Germinal center (tissue), 1 donor: Measurements from ENCODE around the gene NFATC2.
"Not testable (repeated sequence)": the region's sequence is repeated elsewhere in the genome, so short reads cannot be mapped to it uniquely, and the experiment has no call there.

Experiments used
- DNase-seq: peaks from one replicate; pipeline ENCODE4 v3.0.0; 2012; ENCODE audit warnings: mixed read lengths, low spot score

NFATC2 gene

GRCh38 chr20:51354191-51354768 is 188.2 kb downstream of the NFATC2 start:
- DNase-seq = no peak

GRCh38 chr20:51353491-51353890 is 189.0 kb downstream of the NFATC2 start:
- no peak for DNase-seq

DNA sequence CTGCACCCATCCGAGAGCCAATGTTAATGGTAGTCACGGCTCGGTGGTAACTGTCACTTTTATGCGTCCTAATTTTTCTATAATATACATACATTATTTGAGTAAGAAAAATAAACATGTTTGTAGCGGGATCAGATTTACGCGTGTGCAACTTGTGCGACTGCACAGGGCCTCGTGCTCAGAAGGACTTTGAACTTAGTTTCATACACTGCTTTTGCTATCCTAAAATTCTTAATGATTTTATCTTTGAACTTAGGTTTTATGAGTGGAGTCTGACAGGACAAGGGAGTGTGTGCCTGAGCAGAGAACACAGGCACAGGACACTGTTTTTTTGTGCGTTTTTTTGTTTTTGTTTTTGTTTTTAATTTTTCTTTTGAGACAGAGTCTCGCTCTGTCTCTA is 189.7 kb downstream of the NFATC2 start:
- no peak for DNase-seq

DNA sequence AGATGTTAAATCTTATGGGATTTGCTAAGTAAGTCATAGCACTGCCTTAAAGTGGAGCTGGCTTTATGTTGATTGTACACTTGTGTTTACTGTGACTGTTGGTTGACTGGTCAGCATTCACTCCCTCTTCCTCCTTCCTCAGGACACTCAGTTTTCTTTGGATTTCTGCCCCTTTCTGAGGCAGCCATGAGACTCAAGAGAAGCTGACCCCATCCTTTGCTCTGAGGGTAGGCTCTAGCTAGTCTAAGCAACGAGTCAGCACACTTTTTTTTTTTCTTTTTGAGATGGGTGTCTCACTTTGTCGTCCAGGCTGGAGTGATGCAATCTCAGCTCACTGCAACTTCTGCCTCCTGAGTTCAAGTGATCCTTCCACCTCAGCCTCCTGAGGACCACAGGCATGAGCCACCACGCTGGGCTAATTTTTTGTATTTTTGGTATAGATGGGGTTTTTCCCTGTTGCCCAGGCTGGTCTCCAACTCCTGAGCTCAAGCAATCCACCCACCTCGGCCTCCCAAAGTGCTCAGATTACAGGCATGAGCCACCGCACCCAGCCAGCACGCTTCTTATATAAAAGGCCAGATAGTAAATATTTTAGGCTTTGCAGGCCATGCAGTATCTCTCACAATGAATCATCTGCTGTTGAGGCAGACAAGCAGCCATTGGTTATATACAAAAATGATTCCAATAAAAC is 191.4 kb downstream of the NFATC2 start:
- DNase-seq = no peak

DNA sequence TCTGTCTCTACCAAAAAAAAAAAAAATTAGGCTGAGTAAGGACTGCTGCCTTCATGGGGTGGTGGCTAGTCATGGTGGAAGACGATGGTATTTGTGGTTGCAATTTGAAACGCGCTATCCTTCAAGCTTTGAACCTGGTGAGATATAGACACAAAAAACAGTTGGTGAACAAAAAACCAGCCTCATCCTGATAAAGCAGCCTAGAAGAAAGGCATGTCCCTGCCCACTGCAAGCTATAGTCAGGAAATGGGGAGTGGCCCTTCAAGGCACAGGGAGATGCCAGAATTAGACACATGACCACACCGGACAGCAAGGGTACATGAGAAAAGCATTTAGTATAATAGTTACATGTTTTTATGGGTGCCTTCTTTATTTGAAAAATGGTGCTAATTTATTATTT is 193.6 kb downstream of the NFATC2 start:
- no peak for DNase-seq

DNA sequence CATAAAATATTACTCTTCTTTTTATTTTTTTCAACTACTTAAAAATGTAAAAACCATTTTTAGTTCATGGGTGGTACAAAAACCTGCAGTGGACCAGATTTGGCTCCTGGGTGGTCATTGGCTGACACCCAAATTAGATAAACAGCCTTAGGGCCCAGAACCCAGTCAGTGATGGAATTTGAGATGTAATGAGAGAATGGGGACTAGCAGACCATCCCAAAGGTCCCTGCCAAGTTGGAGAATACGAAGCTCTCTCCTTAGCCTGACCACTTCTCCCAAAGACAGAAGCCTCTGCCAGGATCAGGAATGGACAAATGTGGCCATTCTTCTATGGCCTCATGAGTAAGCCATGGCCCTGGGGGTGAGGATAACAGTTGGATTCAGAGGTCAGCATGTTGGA is 194.7 kb downstream of the NFATC2 start:
- DNase-seq = no peak

- no peak for DNase-seq
These were observed 195.6 kb downstream of the NFATC2 start for GRCh38 chr20:51346686-51347485.

DNA sequence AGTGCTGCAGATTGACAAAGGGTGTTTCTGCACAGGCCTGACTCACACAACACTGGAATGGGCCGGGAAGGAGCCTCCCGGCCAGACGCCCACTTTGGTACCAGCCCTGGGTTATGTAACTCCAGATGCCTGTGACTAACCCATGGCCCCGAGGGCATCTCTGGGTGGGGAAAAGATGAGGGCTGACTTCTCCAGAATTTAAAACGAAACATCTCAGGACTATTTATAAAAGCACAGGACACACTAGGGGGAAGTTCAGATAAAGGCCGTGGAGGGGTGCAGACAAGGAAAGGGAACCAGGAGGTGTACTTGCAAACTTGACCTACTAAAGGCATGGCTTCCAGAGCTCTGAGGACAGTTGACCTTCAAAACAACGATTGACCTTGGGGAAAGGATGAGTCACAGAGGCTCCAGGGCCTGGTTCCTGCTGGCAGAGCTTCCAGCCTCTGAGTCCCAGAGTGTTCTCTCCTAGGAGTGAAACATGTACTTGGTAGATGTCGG is 196.9 kb downstream of the NFATC2 start:
- DNase-seq = no peak

DNA sequence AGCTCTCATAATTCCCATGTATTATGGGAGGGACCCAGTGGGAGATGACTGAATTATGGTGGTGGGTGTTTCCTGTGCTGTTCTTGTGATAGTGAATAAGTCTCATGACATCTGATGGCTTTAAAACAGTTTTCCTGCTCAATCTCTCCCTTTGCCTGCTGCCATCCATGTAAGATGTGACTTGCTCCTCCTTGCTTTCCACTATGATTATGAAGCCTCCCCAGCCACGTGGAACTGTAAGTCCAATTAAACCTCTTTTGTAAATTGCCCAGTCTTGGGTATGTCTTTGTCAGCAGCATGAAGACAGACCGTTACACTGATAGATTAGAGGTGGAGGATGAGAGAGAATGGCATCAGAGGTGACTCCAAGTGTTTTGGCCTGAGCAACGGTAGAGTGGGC is 198.7 kb downstream of the NFATC2 start:
- DNase-seq = not testable (repeated sequence)

GRCh38 chr20:51342510-51343236 is 199.8 kb downstream of the NFATC2 start:
- no peak for DNase-seq

DNA sequence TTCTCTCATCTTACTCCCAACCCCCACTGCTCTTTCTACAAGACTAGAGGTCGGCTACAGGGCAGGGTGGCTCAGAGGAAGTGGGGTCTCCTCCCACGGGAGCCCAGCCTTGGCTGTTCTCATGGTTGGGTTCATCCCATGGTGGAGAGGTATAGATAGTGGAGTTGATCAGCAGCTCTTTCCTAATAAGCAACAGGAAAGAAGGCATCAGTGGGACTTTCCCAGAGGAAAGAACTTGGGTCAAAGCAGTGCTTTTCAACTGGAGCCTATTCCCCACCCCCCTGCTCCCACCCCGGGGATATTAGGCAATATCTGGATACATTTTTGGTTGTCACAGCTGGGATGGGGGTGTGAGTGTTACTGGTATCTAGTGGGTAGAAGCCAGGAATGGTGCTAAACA is 200.9 kb downstream of the NFATC2 start:
- no peak for DNase-seq

DNA sequence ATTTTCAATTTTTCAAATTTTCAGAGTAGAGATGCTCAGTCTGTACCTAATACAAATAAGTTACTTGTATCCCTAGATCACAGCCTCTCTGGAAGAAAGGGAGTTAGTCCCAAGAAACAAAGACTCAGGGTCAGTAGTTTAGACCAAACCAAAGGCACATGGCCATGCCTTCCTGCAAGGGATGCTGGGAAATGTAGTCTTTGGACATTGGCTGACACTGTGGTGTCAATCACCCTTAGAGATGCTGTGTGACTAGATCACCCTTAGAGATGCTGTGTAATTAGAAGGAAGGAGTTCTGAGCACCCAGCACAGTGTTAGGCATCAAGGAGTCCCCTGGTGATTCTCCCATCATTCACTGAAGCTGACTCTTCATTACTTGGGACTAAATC is 202.1 kb downstream of the NFATC2 start:
- DNase-seq = no peak

GRCh38 chr20:51339721-51340450 is 202.6 kb downstream of the NFATC2 start:
- DNase-seq = no peak

DNA sequence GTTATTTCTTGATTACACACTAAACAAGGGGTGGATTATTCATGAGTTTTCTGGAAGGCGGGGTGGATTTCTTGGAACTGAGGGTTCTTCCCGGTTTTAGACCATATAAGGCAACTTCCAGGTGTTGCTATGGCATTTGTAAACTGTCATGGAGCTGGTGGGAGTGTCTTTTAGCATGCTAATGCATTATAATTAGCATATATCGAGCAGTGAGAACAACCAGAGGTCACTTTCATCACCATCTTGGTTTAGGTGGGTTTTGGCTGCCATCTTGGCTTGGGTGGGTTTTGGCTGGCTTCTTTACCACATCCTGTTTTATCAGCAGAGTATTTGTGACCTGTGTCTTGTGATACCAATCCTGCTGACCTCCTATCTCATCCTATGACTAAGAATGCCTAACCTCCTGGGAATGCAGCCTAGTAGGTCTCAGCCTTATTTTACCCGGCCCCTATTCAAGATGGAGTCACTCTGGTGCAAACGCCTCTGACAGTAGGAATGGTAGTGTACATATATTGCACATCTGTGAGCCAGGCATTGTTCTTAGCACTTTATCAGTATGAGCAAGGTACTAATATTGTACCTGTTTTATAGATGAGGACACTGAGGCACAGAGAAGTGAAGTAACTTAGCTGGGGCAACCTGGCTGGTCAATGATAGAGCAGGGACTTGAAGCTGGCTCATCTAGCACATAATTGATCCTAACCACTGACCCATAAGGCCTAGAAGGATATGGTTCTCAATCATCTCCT is 203.7 kb downstream of the NFATC2 start:
- no peak for DNase-seq

- DNase-seq = no peak
These were observed 205.3 kb downstream of the NFATC2 start for GRCh38 chr20:51337126-51337805.
